Stimulated activated CD8-positive, alpha-beta memory T cell treated with anti-CD3 and anti-CD28 coated beads, Interleukin-15, amount 100 ng/mL, for 24 hours (primary cell): Measurements from ENCODE around the gene TEX44.
"Not testable (repeated sequence)": the region's sequence is repeated elsewhere in the genome, so short reads cannot be mapped to it uniquely, and the experiment has no call there.

ENCODE experiments used
- DNase-seq: peaks from one replicate; pipeline ENCODE4 v3.0.0-alpha.2; 2020; ENCODE audit warnings: low read depth

The TEX44 gene

GRCh38 chr2:231571661-231572191 lies 20.9 kb upstream of the TEX44 start:
- no peak for DNase-seq

GRCh38 chr2:231573096-231573495 lies 19.6 kb upstream of the TEX44 start:
- no peak for DNase-seq

GRCh38 chr2:231573698-231574421 lies 18.8 kb upstream of the TEX44 start:
- DNase-seq, result no peak

- no peak for DNase-seq
Observed at GRCh38 chr2:231575612-231576256, 16.9 kb upstream of the TEX44 start.

- DNase-seq, result no peak
Observed at GRCh38 chr2:231576465-231576864, 16.2 kb upstream of the TEX44 start.

- not testable (repeated sequence) for DNase-seq
Observed at GRCh38 chr2:231578655-231579054, 14.0 kb upstream of the TEX44 start.

GRCh38 chr2:231579560-231579959 lies 13.1 kb upstream of the TEX44 start:
- no peak for DNase-seq

GRCh38 chr2:231581328-231581727 lies 11.3 kb upstream of the TEX44 start:
- DNase-seq, result no peak

GRCh38 chr2:231583982-231584381 lies 8.7 kb upstream of the TEX44 start:
- no peak for DNase-seq

GRCh38 chr2:231587744-231588143 lies 4.9 kb upstream of the TEX44 start:
- DNase-seq, result not testable (repeated sequence)

- DNase-seq, result no peak
Observed at GRCh38 chr2:231589656-231590055, 3.0 kb upstream of the TEX44 start.

- no peak for DNase-seq
Observed at GRCh38 chr2:231590614-231591013, 2.0 kb upstream of the TEX44 start.

GRCh38 chr2:231593666-231594065 lies 1.0 kb downstream of the TEX44 start:
- no peak for DNase-seq

GRCh38 chr2:231597014-231597611 lies 4.4 kb downstream of the TEX44 start:
- DNase-seq, result no peak

- DNase-seq, result no peak
Observed at GRCh38 chr2:231597627-231598026, 5.0 kb downstream of the TEX44 start.

GRCh38 chr2:231600619-231601355 lies 8.1 kb downstream of the TEX44 start:
- DNase-seq, result no peak

- DNase-seq, result peak; percentile 69
Observed at GRCh38 chr2:231601356-231602229, 8.9 kb downstream of the TEX44 start.

GRCh38 chr2:231602859-231603467 lies 10.3 kb downstream of the TEX44 start:
- no peak for DNase-seq

GRCh38 chr2:231604101-231604684 lies 11.5 kb downstream of the TEX44 start:
- DNase-seq, result no peak
